ENCODE data around the gene AQP10. TPM values are rescaled to one million over a fixed set of nuclear protein-coding genes. Genes with fewer than 3 reads are reported as not detected.

The AQP10 gene, protein sequence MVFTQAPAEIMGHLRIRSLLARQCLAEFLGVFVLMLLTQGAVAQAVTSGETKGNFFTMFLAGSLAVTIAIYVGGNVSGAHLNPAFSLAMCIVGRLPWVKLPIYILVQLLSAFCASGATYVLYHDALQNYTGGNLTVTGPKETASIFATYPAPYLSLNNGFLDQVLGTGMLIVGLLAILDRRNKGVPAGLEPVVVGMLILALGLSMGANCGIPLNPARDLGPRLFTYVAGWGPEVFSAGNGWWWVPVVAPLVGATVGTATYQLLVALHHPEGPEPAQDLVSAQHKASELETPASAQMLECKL
- total RNA-seq (2021; ENCODE audit: unreplicated experiment) (not detected), Bru-seq, nascent RNA (not detected), BruChase-seq, experiment 1, labeled RNA remaining after a 2-hour chase (percentile 9 among the genes with signal in this experiment), BruChase-seq, experiment 2, labeled RNA remaining after a 6-hour chase (percentile 13 among the genes with signal in this experiment)
- not detected for polyA plus RNA-seq (2012; ENCODE audit: insufficient read length)
- long read RNA-seq = 0 reads

DNA sequence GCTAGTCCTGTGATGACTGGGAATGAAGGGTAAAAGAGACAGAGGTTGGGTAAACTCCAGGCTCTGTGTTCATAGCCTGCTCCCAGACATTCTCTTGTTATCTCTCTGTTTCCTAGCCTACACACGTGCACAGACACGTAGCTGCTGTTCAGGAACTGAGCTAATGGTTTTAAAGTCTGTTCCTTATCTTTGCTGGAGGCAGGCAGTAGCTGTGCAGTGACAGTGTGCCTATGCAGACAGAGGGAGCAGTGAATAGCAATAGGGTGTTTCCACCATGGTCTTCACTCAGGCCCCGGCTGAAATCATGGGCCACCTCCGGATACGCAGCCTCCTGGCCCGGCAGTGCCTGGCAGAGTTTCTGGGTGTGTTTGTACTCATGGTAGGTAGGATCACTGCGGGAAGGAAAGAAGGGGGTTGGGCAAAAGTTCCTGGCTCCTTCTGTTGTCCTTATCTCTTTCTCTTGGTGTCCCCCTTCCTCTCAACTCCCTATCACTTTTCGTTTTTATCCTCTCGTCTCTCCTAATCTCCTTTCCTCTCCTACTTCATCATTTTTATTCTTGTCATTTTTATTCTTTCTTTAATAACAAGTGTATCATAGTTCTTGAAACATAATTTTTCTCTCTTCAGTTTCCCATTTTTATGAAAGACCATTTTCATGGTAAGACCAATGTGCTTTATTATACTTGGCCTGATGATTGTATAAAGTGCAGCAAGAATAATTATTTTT is at the start of gene AQP10:
TSS of gene AQP10 (plus strand) at position 212 of the 727 bp plus-strand sequence. CDS start at position 275, 63 bp downstream.
- H3K27me3 ChIP-seq (ENCODE audit: control insufficient read depth, insufficient read depth, low read length) = no peaks in the 10 kb centered on the region
- POLR2A ChIA-PET = no interaction called here

More for the DNA sequence above, at the start of gene AQP10:
- CTCF ChIA-PET = interaction anchor here (0.6 kb wide), 1 partner anchor 15 kb away, joined by 3 read pairs; no protein-coding TSS in a partner anchor
- DNase-seq (ENCODE audit: low read depth, low spot score) (no peak), ATAC-seq (no peak)
- intact Hi-C loops (cut with micrococcal nuclease; ENCODE audit: unreplicated experiment) (no loop called here), in situ Hi-C loops (cut with HindIII; ENCODE audit: low pct_unique_long_range_greater_than_20kb, low sequenced_read_pairs) (no loop called here)
- Histone ChIP-seq H3K4me3 (ENCODE audit: low read depth in 2 of 2, low read length in 2 of 2) (no peak within 1 kb of the TSS), H3K9me3 (ENCODE audit: control insufficient read depth, insufficient read depth, low read depth, low read length) (no peaks in the 10 kb centered on the region; the same call in 1 of the 2 replicates), H3K4me1 (ENCODE audit: control insufficient read depth, insufficient read depth, low read length) (no peaks in the 10 kb centered on the region; the same call in 1 of the 2 replicates), H3K36me3 (ENCODE audit: control insufficient read depth, insufficient read depth, low read length) (no peaks in the 10 kb centered on the region), H3K27ac (ENCODE audit: low read length) (no peak within 1 kb of the TSS)
- TF ChIP-seq, protein P1, sequence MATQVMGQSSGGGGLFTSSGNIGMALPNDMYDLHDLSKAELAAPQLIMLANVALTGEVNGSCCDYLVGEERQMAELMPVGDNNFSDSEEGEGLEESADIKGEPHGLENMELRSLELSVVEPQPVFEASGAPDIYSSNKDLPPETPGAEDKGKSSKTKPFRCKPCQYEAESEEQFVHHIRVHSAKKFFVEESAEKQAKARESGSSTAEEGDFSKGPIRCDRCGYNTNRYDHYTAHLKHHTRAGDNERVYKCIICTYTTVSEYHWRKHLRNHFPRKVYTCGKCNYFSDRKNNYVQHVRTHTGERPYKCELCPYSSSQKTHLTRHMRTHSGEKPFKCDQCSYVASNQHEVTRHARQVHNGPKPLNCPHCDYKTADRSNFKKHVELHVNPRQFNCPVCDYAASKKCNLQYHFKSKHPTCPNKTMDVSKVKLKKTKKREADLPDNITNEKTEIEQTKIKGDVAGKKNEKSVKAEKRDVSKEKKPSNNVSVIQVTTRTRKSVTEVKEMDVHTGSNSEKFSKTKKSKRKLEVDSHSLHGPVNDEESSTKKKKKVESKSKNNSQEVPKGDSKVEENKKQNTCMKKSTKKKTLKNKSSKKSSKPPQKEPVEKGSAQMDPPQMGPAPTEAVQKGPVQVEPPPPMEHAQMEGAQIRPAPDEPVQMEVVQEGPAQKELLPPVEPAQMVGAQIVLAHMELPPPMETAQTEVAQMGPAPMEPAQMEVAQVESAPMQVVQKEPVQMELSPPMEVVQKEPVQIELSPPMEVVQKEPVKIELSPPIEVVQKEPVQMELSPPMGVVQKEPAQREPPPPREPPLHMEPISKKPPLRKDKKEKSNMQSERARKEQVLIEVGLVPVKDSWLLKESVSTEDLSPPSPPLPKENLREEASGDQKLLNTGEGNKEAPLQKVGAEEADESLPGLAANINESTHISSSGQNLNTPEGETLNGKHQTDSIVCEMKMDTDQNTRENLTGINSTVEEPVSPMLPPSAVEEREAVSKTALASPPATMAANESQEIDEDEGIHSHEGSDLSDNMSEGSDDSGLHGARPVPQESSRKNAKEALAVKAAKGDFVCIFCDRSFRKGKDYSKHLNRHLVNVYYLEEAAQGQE (IDR thresholded peaks at IDR 0.05; ENCODE audit: insufficient read depth in 1 of 2, low read depth in 2 of 2, low read length in 1 of 2) = no peak
- TF ChIP-seq SIN3A (IDR thresholded peaks at IDR 0.05; ENCODE audit: borderline replicate concordance, insufficient read depth, low read depth, low read length) (no peak), TCF7L2 (IDR thresholded peaks at IDR 0.05; ENCODE audit: low read depth, low read length) (no peak), POLR2AphosphoS5 (IDR thresholded peaks at IDR 0.05; ENCODE audit: low read depth, low read length) (no peak)
- TF ChIP-seq, protein P2, sequence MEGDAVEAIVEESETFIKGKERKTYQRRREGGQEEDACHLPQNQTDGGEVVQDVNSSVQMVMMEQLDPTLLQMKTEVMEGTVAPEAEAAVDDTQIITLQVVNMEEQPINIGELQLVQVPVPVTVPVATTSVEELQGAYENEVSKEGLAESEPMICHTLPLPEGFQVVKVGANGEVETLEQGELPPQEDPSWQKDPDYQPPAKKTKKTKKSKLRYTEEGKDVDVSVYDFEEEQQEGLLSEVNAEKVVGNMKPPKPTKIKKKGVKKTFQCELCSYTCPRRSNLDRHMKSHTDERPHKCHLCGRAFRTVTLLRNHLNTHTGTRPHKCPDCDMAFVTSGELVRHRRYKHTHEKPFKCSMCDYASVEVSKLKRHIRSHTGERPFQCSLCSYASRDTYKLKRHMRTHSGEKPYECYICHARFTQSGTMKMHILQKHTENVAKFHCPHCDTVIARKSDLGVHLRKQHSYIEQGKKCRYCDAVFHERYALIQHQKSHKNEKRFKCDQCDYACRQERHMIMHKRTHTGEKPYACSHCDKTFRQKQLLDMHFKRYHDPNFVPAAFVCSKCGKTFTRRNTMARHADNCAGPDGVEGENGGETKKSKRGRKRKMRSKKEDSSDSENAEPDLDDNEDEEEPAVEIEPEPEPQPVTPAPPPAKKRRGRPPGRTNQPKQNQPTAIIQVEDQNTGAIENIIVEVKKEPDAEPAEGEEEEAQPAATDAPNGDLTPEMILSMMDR (IDR thresholded peaks at IDR 0.05) = no peak
- BruUV-seq (replicated peaks) = no TSS peak
